Activated B cell treated with CpG ODN at 0.5 μM for 24 hours (primary cell): Measurements from ENCODE around the gene TRPM4. TPM values are rescaled to one million over a fixed set of nuclear protein-coding genes. Genes with fewer than 3 reads are reported as not detected.

Experiments used
- ATAC-seq: fragments of 200-7000 bp; cut with Tn5 transposase; one replicate; pipeline ENCODE4 v1.10.0; 2021; ENCODE audit warnings: low read depth, mild to moderate bottlenecking, moderate library complexity
- CTCF ChIA-PET: fragments of 350-600 bp; sonication (Branson Sonifier 250); formaldehyde crosslinking; loops from one replicate; lab custom pipeline; 2021; ENCODE audit warnings: antibody characterized with exemption; lab: Charles Lee
- POLR2A ChIA-PET: fragments of 350-600 bp; sonication (Branson Sonifier 250); formaldehyde crosslinking; loops from one replicate; lab custom pipeline; 2021; ENCODE audit warnings: antibody characterized with exemption; lab: Charles Lee
- DNase-seq: peaks from one replicate; pipeline ENCODE4 v3.0.0; 2022
- H3K27ac Mint-ChIP-seq: one replicate; pipeline ENCODE4 v1.8.0; 2020; ENCODE audit warnings: mixed read lengths
- H3K27me3 Mint-ChIP-seq: one replicate; pipeline ENCODE4 v1.8.0; 2021; ENCODE audit warnings: mixed read lengths
- H3K36me3 Mint-ChIP-seq: one replicate; pipeline ENCODE4 v1.8.0; 2021; ENCODE audit warnings: low read depth, mixed read lengths
- H3K4me1 Mint-ChIP-seq: one replicate; pipeline ENCODE4 v1.8.0; 2021; ENCODE audit warnings: mixed read lengths
- H3K4me3 Mint-ChIP-seq: one replicate; pipeline ENCODE4 v1.8.0; 2020; ENCODE audit warnings: mild to moderate bottlenecking, mixed read lengths
- H3K9me3 Mint-ChIP-seq: one replicate; pipeline ENCODE4 v1.8.0; 2020; ENCODE audit warnings: mixed read lengths
- CTCF ChIP-seq: fragments of 200-600 bp; IDR thresholded peaks from one replicate; pipeline ENCODE4 v1.8.0; 2022; ENCODE audit warnings: antibody characterized with exemption, mild to moderate bottlenecking
- intact Hi-C: fragments of 100-400 bp; cut with micrococcal nuclease; formaldehyde crosslinking; loops from one replicate; pipeline ENCODE4 v1.15.1; 2024
- total RNA-seq: library from RNA; stranded (reverse); gene quantifications from 2 replicates; pipeline ENCODE4 v1.2.3, GENCODE V29; 2022

The TRPM4 gene
- total RNA-seq, 1 donor from 2014 or later, result not detected

GRCh38 chr19:49148784-49149651 lies 8.6 kb upstream of the TRPM4 start:
- DNase-seq (peak; percentile 72), ATAC-seq (peak; percentile 66)
- Mint-ChIP-seq H3K4me1 (peaks cover 37% of the 10 kb centered on the region), H3K27me3 (peaks cover 50% of the 10 kb centered on the region), H3K27ac (no peak overlapping the region), H3K4me3 (peak overlapping the region; percentile 82), H3K9me3 (peaks cover 4% of the 10 kb centered on the region), H3K36me3 (no peaks in the 10 kb centered on the region)
- intact Hi-C loops, result loop anchor here (5.0 kb wide), 1 partner anchor 58 kb away; no protein-coding TSS in a partner anchor
- TF ChIP-seq CTCF, result no peak
- ChIA-PET CTCF (interaction anchor here (1.6 to 1.7 kb wide), 2 partner anchors 35 to 51 kb away, joined by 7 to 9 read pairs; partner anchors contain the start of gene LIN7B), POLR2A (interaction anchor here (0.5 to 1.7 kb wide), 4 partner anchors 16 to 1184 kb away, joined by 3 read pairs; no protein-coding TSS in a partner anchor)

- no peak for TF ChIP-seq CTCF
- CTCF ChIA-PET, result interaction anchor here (1.6 to 1.7 kb wide), 2 partner anchors 36 to 52 kb away, joined by 7 to 9 read pairs; partner anchors contain the start of gene LIN7B
- peaks cover 10% of the 10 kb centered on the region for H3K9me3 Mint-ChIP-seq
- no peak for ATAC-seq
- no peaks in the 10 kb centered on the region for H3K36me3 Mint-ChIP-seq
- intact Hi-C loops, result loop anchor here (5.0 kb wide), 1 partner anchor 58 kb away; no protein-coding TSS in a partner anchor
- H3K4me3 Mint-ChIP-seq, result peak overlapping the region; percentile 82
- POLR2A ChIA-PET, result interaction anchor here (0.5 to 1.7 kb wide), 3 partner anchors 16 to 275 kb away, joined by 3 read pairs; no protein-coding TSS in a partner anchor
- peaks cover 54% of the 10 kb centered on the region for H3K27me3 Mint-ChIP-seq
- H3K27ac Mint-ChIP-seq, result no peak overlapping the region
- peaks cover 37% of the 10 kb centered on the region for H3K4me1 Mint-ChIP-seq
- DNase-seq, result no peak
Observed at GRCh38 chr19:49149652-49150105, 7.9 kb upstream of the TRPM4 start.

- no peak overlapping the region for H3K27ac Mint-ChIP-seq
Observed at GRCh38 chr19:49150106-49150943, 7.3 kb upstream of the TRPM4 start.

GRCh38 chr19:49150944-49151243 lies 6.7 kb upstream of the TRPM4 start:
- ATAC-seq, result no peak
- TF ChIP-seq CTCF, result no peak
- Mint-ChIP-seq H3K4me3 (peak overlapping the region; percentile 32), H3K27ac (no peak overlapping the region), H3K27me3 (peaks cover 56% of the 10 kb centered on the region), H3K9me3 (peaks cover 10% of the 10 kb centered on the region), H3K36me3 (no peaks in the 10 kb centered on the region), H3K4me1 (peaks cover 34% of the 10 kb centered on the region)
- DNase-seq, result no peak
- intact Hi-C loops, result no loop called here
- CTCF ChIA-PET, result interaction anchor here (0.9 to 1.0 kb wide), 2 partner anchors 37 to 53 kb away, joined by 3 to 4 read pairs; partner anchors contain the start of gene LIN7B
- POLR2A ChIA-PET, result interaction anchor here (0.5 to 1.3 kb wide), 5 partner anchors 19 to 637 kb away, joined by 3 to 6 read pairs (median 4); no protein-coding TSS in a partner anchor

More at GRCh38 chr19:49150106-49150943, 7.3 kb upstream of the TRPM4 start:
- peaks cover 56% of the 10 kb centered on the region for H3K27me3 Mint-ChIP-seq
- POLR2A ChIA-PET, result interaction anchor here (0.6 to 1.7 kb wide), 4 partner anchors 17 to 636 kb away, joined by 3 to 6 read pairs (median 4); no protein-coding TSS in a partner anchor
- peaks cover 37% of the 10 kb centered on the region for H3K4me1 Mint-ChIP-seq
- intact Hi-C loops, result no loop called here
- no peak for TF ChIP-seq CTCF
- ATAC-seq, result peak; percentile 38
- H3K4me3 Mint-ChIP-seq, result peak overlapping the region; percentile 82
- H3K9me3 Mint-ChIP-seq, result peaks cover 10% of the 10 kb centered on the region
- CTCF ChIA-PET, result interaction anchor here (0.9 to 1.0 kb wide), 2 partner anchors 36 to 53 kb away, joined by 3 to 4 read pairs; partner anchors contain the start of gene LIN7B
- peak; percentile 44 for DNase-seq
- no peaks in the 10 kb centered on the region for H3K36me3 Mint-ChIP-seq
